ENCODE data around the gene TBL1XR1. TPM values are rescaled to one million over a fixed set of nuclear protein-coding genes. Genes with fewer than 3 reads are reported as not detected.

The TBL1XR1 gene
- total RNA-seq, 1 experiment from 2014 or later, result 127 TPM

DNA sequence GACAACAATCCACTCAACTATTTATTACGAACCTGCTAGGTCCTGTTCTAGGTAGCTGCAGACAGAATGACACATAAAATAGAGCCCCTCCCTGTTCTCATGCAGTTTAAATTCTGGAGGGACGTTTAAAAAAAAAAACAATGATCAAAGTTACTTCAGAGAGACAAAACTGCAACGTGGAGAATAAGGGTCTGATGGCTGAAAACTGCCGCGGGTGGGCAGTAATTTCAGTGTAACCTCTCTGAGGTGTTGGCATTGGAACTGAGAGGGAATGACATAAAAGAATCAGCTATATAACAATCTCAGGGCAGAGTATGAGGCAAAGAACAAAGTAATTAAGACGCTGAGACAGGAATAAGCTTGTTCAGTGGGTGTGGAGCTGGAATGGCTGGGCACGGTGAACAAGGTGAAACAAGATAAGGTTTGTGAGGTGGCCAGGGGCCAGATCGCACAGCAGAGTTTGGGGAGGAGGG is 19.5 kb downstream of the TBL1XR1 start:
- Mint-ChIP-seq H3K27me3 (ENCODE audit: insufficient read depth, unreplicated experiment) (no peaks in the 10 kb centered on the region), H3K4me3 (ENCODE audit: unreplicated experiment) (no peak overlapping the region), H3K27ac (ENCODE audit: unreplicated experiment) (peak overlapping the region; percentile 56), H3K9me3 (ENCODE audit: unreplicated experiment) (no peaks in the 10 kb centered on the region), H3K4me1 (ENCODE audit: low read depth, unreplicated experiment) (peaks cover 25% of the 10 kb centered on the region), H3K36me3 (ENCODE audit: insufficient read depth, unreplicated experiment) (peaks cover 27% of the 10 kb centered on the region)
- no peaks in the 10 kb centered on the region for H3K27me3 ChIP-seq (replicated peaks; ENCODE audit: control insufficient read depth, insufficient read depth, low read length)
- intact Hi-C loops (cut with micrococcal nuclease; ENCODE audit: unreplicated experiment), result no loop called here
- CTCF ChIA-PET, result no interaction called here
- H3K4me3 ChIP-seq (ENCODE audit: low read depth, low read length), result no peak overlapping the region
- no peak for DNase-seq
- H3K9me3 ChIP-seq, result no peaks in the 10 kb centered on the region
- BruUV-seq (replicated peaks), result no TSS peak
- no peaks in the 10 kb centered on the region for H3K36me3 ChIP-seq (ENCODE audit: control insufficient read depth, insufficient read depth, low read length)
- POLR2A ChIA-PET, result interaction anchor here (0.5 to 0.6 kb wide), 2 partner anchors 122 to 352 kb away, joined by 3 to 5 read pairs; no protein-coding TSS in a partner anchor
- TF ChIP-seq, protein P1, sequence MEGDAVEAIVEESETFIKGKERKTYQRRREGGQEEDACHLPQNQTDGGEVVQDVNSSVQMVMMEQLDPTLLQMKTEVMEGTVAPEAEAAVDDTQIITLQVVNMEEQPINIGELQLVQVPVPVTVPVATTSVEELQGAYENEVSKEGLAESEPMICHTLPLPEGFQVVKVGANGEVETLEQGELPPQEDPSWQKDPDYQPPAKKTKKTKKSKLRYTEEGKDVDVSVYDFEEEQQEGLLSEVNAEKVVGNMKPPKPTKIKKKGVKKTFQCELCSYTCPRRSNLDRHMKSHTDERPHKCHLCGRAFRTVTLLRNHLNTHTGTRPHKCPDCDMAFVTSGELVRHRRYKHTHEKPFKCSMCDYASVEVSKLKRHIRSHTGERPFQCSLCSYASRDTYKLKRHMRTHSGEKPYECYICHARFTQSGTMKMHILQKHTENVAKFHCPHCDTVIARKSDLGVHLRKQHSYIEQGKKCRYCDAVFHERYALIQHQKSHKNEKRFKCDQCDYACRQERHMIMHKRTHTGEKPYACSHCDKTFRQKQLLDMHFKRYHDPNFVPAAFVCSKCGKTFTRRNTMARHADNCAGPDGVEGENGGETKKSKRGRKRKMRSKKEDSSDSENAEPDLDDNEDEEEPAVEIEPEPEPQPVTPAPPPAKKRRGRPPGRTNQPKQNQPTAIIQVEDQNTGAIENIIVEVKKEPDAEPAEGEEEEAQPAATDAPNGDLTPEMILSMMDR (IDR thresholded peaks at IDR 0.05; ENCODE audit: insufficient read depth in 1 of 2, low read depth in 1 of 2, low read length in 1 of 2, severe bottlenecking in 1 of 2, unreplicated experiment in 1 of 2), result no peak
- H3K4me1 ChIP-seq, result peaks cover 14% of the 10 kb centered on the region

DNA sequence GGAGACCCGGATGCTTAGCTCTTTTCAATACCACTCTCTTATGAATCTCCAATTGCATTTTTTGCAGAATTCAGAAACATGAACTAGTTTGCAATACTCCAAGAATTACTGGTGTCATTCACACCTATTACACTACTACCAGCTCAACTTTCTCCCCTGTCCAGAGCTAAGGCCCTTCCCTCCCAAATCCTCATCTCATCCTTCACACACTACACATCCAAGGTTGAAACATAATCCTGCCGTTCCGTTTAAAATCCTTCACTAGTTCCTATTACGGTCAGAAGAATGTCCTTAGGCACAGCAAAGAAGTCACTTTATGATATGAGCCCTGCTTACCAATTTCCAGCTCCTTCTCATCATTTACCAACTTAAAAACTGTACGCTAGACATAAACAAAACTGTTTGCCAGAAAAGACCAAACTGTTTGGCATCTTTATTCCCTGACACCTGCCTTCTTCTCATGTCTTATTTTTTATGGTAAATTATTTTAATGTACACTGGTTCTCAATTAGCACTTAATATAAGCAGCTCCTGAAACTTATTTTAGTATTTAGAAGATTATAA is 22.6 kb downstream of the TBL1XR1 start:
- H3K4me3 ChIP-seq (ENCODE audit: low read depth, low read length), result no peak overlapping the region
- no peak overlapping the region for H3K27ac Mint-ChIP-seq (ENCODE audit: unreplicated experiment)
- no peak overlapping the region for H3K4me3 Mint-ChIP-seq (ENCODE audit: unreplicated experiment)
- no peaks in the 10 kb centered on the region for H3K9me3 Mint-ChIP-seq (ENCODE audit: unreplicated experiment)
- H3K4me1 ChIP-seq, result peaks cover 12% of the 10 kb centered on the region
- peaks cover 23% of the 10 kb centered on the region for H3K4me1 Mint-ChIP-seq (ENCODE audit: low read depth, unreplicated experiment)
- peaks cover 44% of the 10 kb centered on the region for H3K36me3 Mint-ChIP-seq (ENCODE audit: insufficient read depth, unreplicated experiment)
- POLR2A ChIA-PET, result no interaction called here
- no peaks in the 10 kb centered on the region for H3K27me3 Mint-ChIP-seq (ENCODE audit: insufficient read depth, unreplicated experiment)
- H3K9me3 ChIP-seq, result no peaks in the 10 kb centered on the region
- no peak for DNase-seq
- H3K27me3 ChIP-seq (replicated peaks; ENCODE audit: control insufficient read depth, insufficient read depth, low read length), result no peaks in the 10 kb centered on the region
- intact Hi-C loops (cut with micrococcal nuclease; ENCODE audit: unreplicated experiment), result no loop called here
- BruUV-seq (replicated peaks), result no TSS peak
- H3K36me3 ChIP-seq (ENCODE audit: control insufficient read depth, insufficient read depth, low read length), result no peaks in the 10 kb centered on the region
- CTCF ChIA-PET, result no interaction called here
- TF ChIP-seq, protein P1 (IDR thresholded peaks at IDR 0.05; ENCODE audit: insufficient read depth in 1 of 2, low read depth in 1 of 2, low read length in 1 of 2, severe bottlenecking in 1 of 2, unreplicated experiment in 1 of 2), result no peak

DNA sequence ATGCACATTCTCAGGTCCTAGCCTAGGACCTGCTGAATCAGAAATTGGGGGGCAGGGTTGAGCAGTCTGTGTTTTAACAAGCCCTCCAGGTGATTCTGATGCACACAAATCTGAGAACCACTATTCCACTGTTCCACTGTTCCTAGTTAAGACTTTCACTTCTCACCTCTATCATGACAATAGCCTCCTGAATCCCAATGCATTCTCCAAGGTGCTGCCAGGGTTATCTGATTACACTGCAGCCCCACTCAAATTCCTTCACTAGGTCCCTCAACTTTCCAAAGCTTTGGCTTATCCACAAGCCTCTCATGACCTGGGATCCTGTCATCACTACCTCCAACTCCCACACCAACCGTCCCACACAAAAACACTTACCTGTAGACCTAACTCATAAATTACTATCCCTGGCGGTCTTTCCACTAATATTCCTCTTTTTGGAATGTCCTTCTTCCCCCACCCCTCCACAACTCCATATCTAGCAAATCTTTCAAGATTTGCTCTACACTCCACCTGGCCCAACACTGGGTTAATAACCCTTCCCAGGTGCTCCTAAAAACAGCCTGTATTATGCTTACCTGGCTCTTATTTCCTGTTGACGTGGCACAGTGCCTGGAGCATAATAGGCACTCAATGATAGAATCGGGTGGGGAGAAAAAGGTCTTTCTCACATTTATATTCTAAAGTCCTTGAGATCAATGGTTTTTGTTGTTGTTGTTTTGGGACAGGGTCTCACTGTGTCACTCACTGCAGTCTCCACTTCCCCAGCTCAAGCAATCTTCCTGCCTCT is 27.2 kb downstream of the TBL1XR1 start:
- H3K4me1 Mint-ChIP-seq (ENCODE audit: low read depth, unreplicated experiment), result peaks cover 11% of the 10 kb centered on the region
- POLR2A ChIA-PET, result no interaction called here

More for the DNA sequence above, 27.2 kb downstream of the TBL1XR1 start:
- BruUV-seq (replicated peaks), result TSS peak; percentile 3
- Histone ChIP-seq H3K27me3 (replicated peaks; ENCODE audit: control insufficient read depth, insufficient read depth, low read length) (no peaks in the 10 kb centered on the region), H3K4me1 (no peaks in the 10 kb centered on the region), H3K9me3 (no peaks in the 10 kb centered on the region), H3K36me3 (ENCODE audit: control insufficient read depth, insufficient read depth, low read length) (no peaks in the 10 kb centered on the region; the same call in 1 of the 2 replicates), H3K4me3 (ENCODE audit: low read depth, low read length) (no peak overlapping the region)
- H3K4me3 Mint-ChIP-seq (ENCODE audit: unreplicated experiment), result no peak overlapping the region
- TF ChIP-seq, protein P1 (IDR thresholded peaks at IDR 0.05; ENCODE audit: insufficient read depth in 1 of 2, low read depth in 1 of 2, low read length in 1 of 2, severe bottlenecking in 1 of 2, unreplicated experiment in 1 of 2), result no peak
- intact Hi-C loops (cut with micrococcal nuclease; ENCODE audit: unreplicated experiment), result no loop called here
- peaks cover 33% of the 10 kb centered on the region for H3K36me3 Mint-ChIP-seq (ENCODE audit: insufficient read depth, unreplicated experiment)
- DNase-seq, result no peak
- peak overlapping the region; percentile 31 for H3K27ac Mint-ChIP-seq (ENCODE audit: unreplicated experiment)
- no peaks in the 10 kb centered on the region for H3K9me3 Mint-ChIP-seq (ENCODE audit: unreplicated experiment)
- CTCF ChIA-PET, result no interaction called here
- H3K27me3 Mint-ChIP-seq (ENCODE audit: insufficient read depth, unreplicated experiment), result no peaks in the 10 kb centered on the region
